ENCODE measurements around the gene AXDND1. TPM values are rescaled to one million over a fixed set of nuclear protein-coding genes. Genes with fewer than 3 reads are reported as not detected.

AXDND1 gene
- polyA plus RNA-seq, 1 of the 3 experiments (the other 2 are of a cell fraction) = 0.16 TPM

DNA sequence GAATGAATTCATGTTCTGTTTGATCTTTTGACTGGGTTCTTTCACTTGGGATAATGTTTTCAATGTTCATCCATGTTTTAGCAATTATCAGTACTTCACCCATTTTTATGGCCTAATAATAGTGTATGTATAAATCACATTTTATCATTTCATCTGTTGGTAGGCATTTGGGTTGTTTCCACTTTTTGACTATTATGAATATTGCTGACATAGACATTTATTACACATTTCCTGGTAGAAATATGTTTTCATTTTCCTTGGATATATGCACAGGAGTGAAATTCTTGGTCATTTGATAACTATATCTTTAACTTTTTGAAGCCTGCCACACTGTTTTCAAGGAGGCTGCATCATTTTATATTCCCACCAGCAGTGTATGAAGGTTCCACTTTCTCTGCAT is 79.8 kb downstream of the AXDND1 start (continued):
- TF ChIP-seq RFX5 (IDR thresholded peaks at IDR 0.05; ENCODE audit: low read length) (no peak), CHD2 (IDR thresholded peaks at IDR 0.05; ENCODE audit: low read length, partially characterized antibody) (no peak), USF2 (IDR thresholded peaks at IDR 0.05; ENCODE audit: borderline replicate concordance, low read depth, low read length) (no peak)

GRCh38 chr1:179447489-179447888 is 81.7 kb downstream of the AXDND1 start:
- H3K79me2 ChIP-seq (ENCODE audit: insufficient read depth) = no peaks in the 10 kb centered on the region
- no peak overlapping the region for H2AFZ ChIP-seq (ENCODE audit: low read depth)
- no peak overlapping the region for H3K4me3 ChIP-seq (ENCODE audit: low read depth in 2 of 2, low read length in 1 of 2)
- H3K36me3 ChIP-seq (replicated peaks in 1 of 2; ENCODE audit: control insufficient read depth in 1 of 2, insufficient read depth in 2 of 2, low read length in 1 of 2) = no peaks in the 10 kb centered on the region
- ChIA-PET POLR2A (no interaction called here), CTCF (interaction anchor here (1.0 kb wide), 1 partner anchor 77 kb away, joined by 4 read pairs; no protein-coding TSS in a partner anchor)
- TF ChIP-seq, protein P1, sequence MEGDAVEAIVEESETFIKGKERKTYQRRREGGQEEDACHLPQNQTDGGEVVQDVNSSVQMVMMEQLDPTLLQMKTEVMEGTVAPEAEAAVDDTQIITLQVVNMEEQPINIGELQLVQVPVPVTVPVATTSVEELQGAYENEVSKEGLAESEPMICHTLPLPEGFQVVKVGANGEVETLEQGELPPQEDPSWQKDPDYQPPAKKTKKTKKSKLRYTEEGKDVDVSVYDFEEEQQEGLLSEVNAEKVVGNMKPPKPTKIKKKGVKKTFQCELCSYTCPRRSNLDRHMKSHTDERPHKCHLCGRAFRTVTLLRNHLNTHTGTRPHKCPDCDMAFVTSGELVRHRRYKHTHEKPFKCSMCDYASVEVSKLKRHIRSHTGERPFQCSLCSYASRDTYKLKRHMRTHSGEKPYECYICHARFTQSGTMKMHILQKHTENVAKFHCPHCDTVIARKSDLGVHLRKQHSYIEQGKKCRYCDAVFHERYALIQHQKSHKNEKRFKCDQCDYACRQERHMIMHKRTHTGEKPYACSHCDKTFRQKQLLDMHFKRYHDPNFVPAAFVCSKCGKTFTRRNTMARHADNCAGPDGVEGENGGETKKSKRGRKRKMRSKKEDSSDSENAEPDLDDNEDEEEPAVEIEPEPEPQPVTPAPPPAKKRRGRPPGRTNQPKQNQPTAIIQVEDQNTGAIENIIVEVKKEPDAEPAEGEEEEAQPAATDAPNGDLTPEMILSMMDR (IDR thresholded peaks at IDR 0.05) = peak; percentile 40
- TF ChIP-seq NRF1 (IDR thresholded peaks at IDR 0.05; ENCODE audit: low read depth, low read length) = no peak
- TF ChIP-seq EZH2phosphoT487 (IDR thresholded peaks at IDR 0.05; ENCODE audit: borderline replicate concordance, low read depth) = no peak
- no peak for TF ChIP-seq ELF1 (IDR thresholded peaks at IDR 0.05)
- no peak for TF ChIP-seq FOXM1 (IDR thresholded peaks at IDR 0.05; ENCODE audit: low read depth)
- H3F3A ChIP-seq (replicated peaks; ENCODE audit: insufficient read depth) = no peaks in the 10 kb centered on the region
- DNase-seq = no peak
- no peak overlapping the region for H3K4me2 ChIP-seq
- no peak overlapping the region for H3K27ac ChIP-seq (ENCODE audit: low read depth in 2 of 2, low read length in 1 of 2)
- H4K20me1 ChIP-seq (ENCODE audit: insufficient read depth) = no peaks in the 10 kb centered on the region
- H3K4me1 ChIP-seq (ENCODE audit: control insufficient read depth in 1 of 2, insufficient read depth in 2 of 2, low read depth in 1 of 2, low read length in 1 of 2) = no peaks in the 10 kb centered on the region
- no peak overlapping the region for H3K9ac ChIP-seq
- no peaks in the 10 kb centered on the region for H3K27me3 ChIP-seq (ENCODE audit: insufficient read depth)
- WGBS (ENCODE audit: low lambda C conversion rate) = 45% methylated on average over 3 of the region's 3 CpGs
- H3K9me2 ChIP-seq = no peaks in the 10 kb centered on the region
- no peaks in the 10 kb centered on the region for H3K9me3 ChIP-seq

GRCh38 chr1:179448437-179449149 is 82.8 kb downstream of the AXDND1 start:
- Histone ChIP-seq H3K4me1 (ENCODE audit: control insufficient read depth in 1 of 2, insufficient read depth in 2 of 2, low read depth in 1 of 2, low read length in 1 of 2) (no peaks in the 10 kb centered on the region), H3K27ac (ENCODE audit: low read depth in 2 of 2, low read length in 1 of 2) (no peak overlapping the region), H2AFZ (ENCODE audit: low read depth) (no peak overlapping the region; the same call in 1 of the 2 replicates), H3K27me3 (ENCODE audit: insufficient read depth) (no peaks in the 10 kb centered on the region), H4K20me1 (ENCODE audit: insufficient read depth) (no peaks in the 10 kb centered on the region), H3K4me2 (no peak overlapping the region), H3F3A (replicated peaks; ENCODE audit: insufficient read depth) (no peaks in the 10 kb centered on the region), H3K9me2 (no peaks in the 10 kb centered on the region), H3K4me3 (ENCODE audit: low read depth in 2 of 2, low read length in 1 of 2) (no peak overlapping the region), H3K79me2 (ENCODE audit: insufficient read depth) (no peaks in the 10 kb centered on the region), H3K36me3 (replicated peaks in 1 of 2; ENCODE audit: control insufficient read depth in 1 of 2, insufficient read depth in 2 of 2, low read length in 1 of 2) (no peaks in the 10 kb centered on the region), H3K9me3 (no peaks in the 10 kb centered on the region), H3K9ac (no peak overlapping the region)
- ChIA-PET CTCF (no interaction called here), POLR2A (no interaction called here)
- no peak for DNase-seq
- 50% methylated on average over 14 of the region's 14 CpGs for WGBS (ENCODE audit: low lambda C conversion rate)
- TF ChIP-seq, protein P1 (IDR thresholded peaks at IDR 0.05) = no peak
- TF ChIP-seq JUND (IDR thresholded peaks at IDR 0.05) (no peak), POLR2AphosphoS5 (IDR thresholded peaks at IDR 0.05; ENCODE audit: low read depth, low read length) (no peak), NRF1 (IDR thresholded peaks at IDR 0.05; ENCODE audit: low read depth, low read length) (no peak), EP300 (IDR thresholded peaks at IDR 0.05; ENCODE audit: borderline replicate concordance in 1 of 2, low read depth in 1 of 2, low read length in 1 of 2) (no peak), ELF1 (IDR thresholded peaks at IDR 0.05) (no peak), CHD2 (IDR thresholded peaks at IDR 0.05; ENCODE audit: low read length, partially characterized antibody) (no peak), NFIC (IDR thresholded peaks at IDR 0.05; ENCODE audit: borderline replicate concordance) (no peak), PBX3 (IDR thresholded peaks at IDR 0.05) (no peak), RXRA (IDR thresholded peaks at IDR 0.05; ENCODE audit: borderline replicate concordance, low read depth) (no peak), USF1 (IDR thresholded peaks at IDR 0.05; ENCODE audit: borderline replicate concordance, low read depth) (no peak), RAD21 (IDR thresholded peaks at IDR 0.05; ENCODE audit: low read length) (no peak)

All from SK-N-SH (cell line).